DND-41 (cell line): ENCODE measurements around the gene OR5K1.

Experiments used
- EZH2 ChIP-seq: IDR thresholded peaks from 3 replicates; pipeline ENCODE4 v1.6.1; 2012; ENCODE audit warnings: borderline replicate concordance, low read depth, mild to moderate bottlenecking, moderate library complexity, low read length, inconsistent platforms; ENCODE audit not compliant: severe bottlenecking
- TF ChIP-seq, protein P1 (sequence below): IDR thresholded peaks from 2 replicates; pipeline ENCODE4 v1.5.1; 2012; ENCODE audit warnings: borderline replicate concordance, low read length, moderate library complexity, mild to moderate bottlenecking; ENCODE audit not compliant: poor library complexity, severe bottlenecking; ENCODE audit errors: extremely low read depth

DNA sequence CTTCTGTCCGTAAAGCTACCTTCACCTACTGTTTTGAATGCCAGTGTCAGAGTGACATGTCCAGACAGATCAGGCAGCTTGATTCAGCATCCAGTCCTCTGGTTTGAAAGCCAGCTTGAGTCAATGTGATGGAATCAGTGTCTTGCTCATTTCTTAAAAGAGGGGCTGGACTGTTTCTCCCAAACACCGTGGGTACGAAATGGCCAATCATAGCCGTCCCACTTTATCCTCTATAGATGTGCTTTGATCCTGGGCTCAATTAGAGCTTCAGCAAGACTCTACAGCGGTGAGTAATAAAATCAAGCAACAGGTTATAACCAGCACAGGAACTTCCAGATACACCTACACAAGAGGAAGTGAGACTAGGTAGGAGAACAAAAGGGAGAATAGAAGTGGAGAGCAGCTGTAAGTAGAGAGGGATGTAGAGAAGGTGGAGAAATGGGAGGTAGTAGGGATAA is 17.0 kb upstream of the OR5K1 start:
- TF ChIP-seq, protein P1, sequence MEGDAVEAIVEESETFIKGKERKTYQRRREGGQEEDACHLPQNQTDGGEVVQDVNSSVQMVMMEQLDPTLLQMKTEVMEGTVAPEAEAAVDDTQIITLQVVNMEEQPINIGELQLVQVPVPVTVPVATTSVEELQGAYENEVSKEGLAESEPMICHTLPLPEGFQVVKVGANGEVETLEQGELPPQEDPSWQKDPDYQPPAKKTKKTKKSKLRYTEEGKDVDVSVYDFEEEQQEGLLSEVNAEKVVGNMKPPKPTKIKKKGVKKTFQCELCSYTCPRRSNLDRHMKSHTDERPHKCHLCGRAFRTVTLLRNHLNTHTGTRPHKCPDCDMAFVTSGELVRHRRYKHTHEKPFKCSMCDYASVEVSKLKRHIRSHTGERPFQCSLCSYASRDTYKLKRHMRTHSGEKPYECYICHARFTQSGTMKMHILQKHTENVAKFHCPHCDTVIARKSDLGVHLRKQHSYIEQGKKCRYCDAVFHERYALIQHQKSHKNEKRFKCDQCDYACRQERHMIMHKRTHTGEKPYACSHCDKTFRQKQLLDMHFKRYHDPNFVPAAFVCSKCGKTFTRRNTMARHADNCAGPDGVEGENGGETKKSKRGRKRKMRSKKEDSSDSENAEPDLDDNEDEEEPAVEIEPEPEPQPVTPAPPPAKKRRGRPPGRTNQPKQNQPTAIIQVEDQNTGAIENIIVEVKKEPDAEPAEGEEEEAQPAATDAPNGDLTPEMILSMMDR: no peak
- no peak for TF ChIP-seq EZH2
